Activated CD4-positive, alpha-beta T cell treated with anti-CD3 and anti-CD28 coated beads, Interleukin-2, amount 10 ng/mL, durations not matched to agents 7 days and 5 days (primary cell): ENCODE measurements around the gene GRB2. TPM values are rescaled to one million over a fixed set of nuclear protein-coding genes. Genes with fewer than 3 reads are reported as not detected.
"Not testable (repeated sequence)": the region's sequence is repeated elsewhere in the genome, so short reads cannot be mapped to it uniquely, and the experiment has no call there.

Experiments used
- CTCF ChIA-PET: fragments of 350-600 bp; sonication (Branson Sonifier 250); formaldehyde crosslinking; loops from one replicate; lab custom pipeline; 2021; ENCODE audit warnings: antibody characterized with exemption; lab: Charles Lee
- POLR2A ChIA-PET: fragments of 350-600 bp; sonication (Branson Sonifier 250); formaldehyde crosslinking; loops from one replicate; lab custom pipeline; 2021; ENCODE audit warnings: antibody characterized with exemption; lab: Charles Lee
- DNase-seq: peaks from one replicate; pipeline ENCODE4 v3.0.0-alpha.2; 2020
- H3K27ac Mint-ChIP-seq: one replicate; pipeline ENCODE4 v1.8.0; 2021; ENCODE audit warnings: mild to moderate bottlenecking, moderate library complexity, mixed read lengths
- H3K27me3 Mint-ChIP-seq: one replicate; pipeline ENCODE4 v1.8.0; 2021; ENCODE audit warnings: mixed read lengths
- H3K36me3 Mint-ChIP-seq: one replicate; pipeline ENCODE4 v1.8.0; 2021; ENCODE audit warnings: low read depth, mixed read lengths
- H3K4me1 Mint-ChIP-seq: one replicate; pipeline ENCODE4 v1.8.0; 2021; ENCODE audit warnings: mixed read lengths
- H3K4me3 Mint-ChIP-seq: one replicate; pipeline ENCODE4 v1.8.0; 2021; ENCODE audit warnings: mild to moderate bottlenecking, moderate library complexity, mixed read lengths
- H3K9me3 Mint-ChIP-seq: one replicate; pipeline ENCODE4 v1.8.0; 2021; ENCODE audit warnings: mixed read lengths
- total RNA-seq, 2 experiments: library from RNA; stranded (reverse); gene quantifications; one replicate each; pipeline ENCODE4 v1.2.3, GENCODE V29; 2021

The GRB2 gene
- total RNA-seq, 2 experiments from 2014 or later, result 136 to 150 TPM

DNA sequence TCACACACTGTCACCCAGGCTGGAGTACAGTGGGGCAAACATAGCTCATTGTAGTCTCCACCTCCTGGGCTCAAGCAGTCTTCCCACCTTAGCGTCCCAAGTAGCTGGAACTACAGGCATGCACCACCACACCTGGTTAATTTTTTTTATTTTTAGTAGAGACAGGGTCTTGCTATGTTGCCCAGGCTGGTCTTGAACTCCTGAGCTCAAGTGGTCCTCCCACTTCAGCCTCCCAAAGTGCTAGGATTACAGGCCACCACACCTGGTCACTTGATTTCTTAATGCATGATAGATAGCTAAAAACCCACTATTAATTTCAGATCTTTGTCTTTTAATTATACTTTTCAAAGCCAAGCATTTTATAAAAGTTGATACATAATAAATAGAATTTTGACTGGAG, 26.1 kb downstream of the GRB2 start:
- ChIA-PET CTCF (interaction anchor here (0.7 to 4.1 kb wide), 7 partner anchors 14 to 608 kb away, joined by 3 to 13 read pairs (median 4); partner anchors contain the start of gene MIF4GD), POLR2A (interaction anchor here (0.7 kb wide), 1 partner anchor 38 kb away, joined by 4 read pairs; no protein-coding TSS in a partner anchor)
- Mint-ChIP-seq H3K36me3 (peaks cover 24% of the 10 kb centered on the region), H3K4me1 (peaks cover 38% of the 10 kb centered on the region)
- H3K9me3 Mint-ChIP-seq, H3K27ac Mint-ChIP-seq, H3K27me3 Mint-ChIP-seq, H3K4me3 Mint-ChIP-seq, DNase-seq: not testable (repeated sequence)

DNA sequence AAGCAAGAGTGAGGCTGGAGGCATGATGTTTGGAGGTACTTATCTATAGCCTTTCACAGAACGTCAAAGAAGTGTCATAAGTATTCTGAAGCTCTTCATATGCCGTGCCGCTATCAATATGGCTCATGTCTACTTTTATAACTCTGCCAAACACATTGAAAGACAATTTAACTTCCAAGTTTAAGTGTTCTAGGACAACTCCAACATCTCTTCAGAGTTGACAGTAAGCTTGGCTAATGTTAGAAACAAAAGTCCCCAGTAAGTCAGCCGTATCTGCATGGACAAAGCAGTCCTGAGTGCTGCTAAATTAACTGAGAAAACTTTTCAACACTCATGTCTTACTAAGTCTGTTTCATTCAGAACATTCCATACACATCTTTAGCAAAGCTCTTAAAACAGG, 32.2 kb downstream of the GRB2 start:
- no peak for DNase-seq
- H3K4me3 Mint-ChIP-seq, result no peak overlapping the region
- H3K27me3 Mint-ChIP-seq, result no peaks in the 10 kb centered on the region
- no peaks in the 10 kb centered on the region for H3K9me3 Mint-ChIP-seq
- POLR2A ChIA-PET, result no interaction called here
- H3K27ac Mint-ChIP-seq, result no peak overlapping the region
- CTCF ChIA-PET, result interaction anchor here (0.6 to 1.8 kb wide), 3 partner anchors 10 to 49 kb away, joined by 3 to 5 read pairs (median 3); no protein-coding TSS in a partner anchor
- peaks cover 55% of the 10 kb centered on the region for H3K4me1 Mint-ChIP-seq
- H3K36me3 Mint-ChIP-seq, result peaks cover 34% of the 10 kb centered on the region

DNA sequence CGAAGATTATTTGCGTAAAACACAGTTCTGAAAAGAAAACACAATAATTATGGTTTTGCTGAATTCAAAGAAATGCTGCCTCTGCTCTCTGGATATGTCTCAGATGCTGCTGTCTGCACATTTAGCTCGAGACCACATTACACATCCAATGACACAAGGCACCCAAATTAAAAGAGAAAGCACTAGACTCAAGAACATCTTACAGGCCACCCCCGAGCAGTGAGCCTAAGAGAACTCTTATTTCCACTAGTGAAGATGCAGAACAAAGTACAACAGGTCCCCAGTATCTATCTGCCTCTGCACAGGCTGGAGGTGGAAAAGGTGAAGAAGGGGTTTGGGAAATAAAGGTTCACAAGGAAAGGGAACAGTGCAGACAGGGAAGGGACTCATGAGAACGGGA, 33.5 kb downstream of the GRB2 start:
- no peaks in the 10 kb centered on the region for H3K9me3 Mint-ChIP-seq
- peaks cover 28% of the 10 kb centered on the region for H3K36me3 Mint-ChIP-seq
- POLR2A ChIA-PET, result interaction anchor here (0.5 kb wide), 1 partner anchor 41 kb away, joined by 3 read pairs; no protein-coding TSS in a partner anchor
- H3K27me3 Mint-ChIP-seq, result no peaks in the 10 kb centered on the region
- peak overlapping the region; percentile 9 for H3K4me3 Mint-ChIP-seq
- CTCF ChIA-PET, result interaction anchor here (0.7 to 0.9 kb wide), 2 partner anchors 8 to 34 kb away, joined by 3 read pairs; no protein-coding TSS in a partner anchor
- H3K4me1 Mint-ChIP-seq, result peaks cover 59% of the 10 kb centered on the region
- H3K27ac Mint-ChIP-seq, result peak overlapping the region; percentile 75
- DNase-seq, result peak; percentile 32

DNA sequence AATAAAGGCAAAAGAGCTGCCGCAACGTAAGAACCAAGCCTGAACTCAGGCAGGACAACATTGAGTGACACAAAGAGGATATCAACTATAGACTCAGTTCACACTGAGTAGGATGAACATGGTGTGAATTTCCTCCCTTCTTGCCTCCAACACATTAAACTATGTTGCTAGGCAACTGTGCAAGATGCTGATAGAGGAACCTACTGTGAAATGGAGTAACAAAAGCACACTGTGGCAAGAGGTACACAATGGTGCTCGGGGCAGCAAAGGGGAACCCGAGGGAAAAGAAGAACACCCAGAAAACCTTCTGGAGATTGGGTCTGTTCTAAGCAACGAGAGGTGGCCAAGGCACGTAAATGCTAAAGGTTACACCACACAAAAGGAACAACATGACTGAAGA, 34.1 kb downstream of the GRB2 start:
- peak; percentile 11 for DNase-seq
- ChIA-PET CTCF (no interaction called here), POLR2A (no interaction called here)
- H3K36me3 Mint-ChIP-seq, result peaks cover 27% of the 10 kb centered on the region
- no peak overlapping the region for H3K4me3 Mint-ChIP-seq
- peaks cover 65% of the 10 kb centered on the region for H3K4me1 Mint-ChIP-seq
- no peaks in the 10 kb centered on the region for H3K27me3 Mint-ChIP-seq
- peak overlapping the region; percentile 59 for H3K27ac Mint-ChIP-seq
- H3K9me3 Mint-ChIP-seq, result no peaks in the 10 kb centered on the region

DNA sequence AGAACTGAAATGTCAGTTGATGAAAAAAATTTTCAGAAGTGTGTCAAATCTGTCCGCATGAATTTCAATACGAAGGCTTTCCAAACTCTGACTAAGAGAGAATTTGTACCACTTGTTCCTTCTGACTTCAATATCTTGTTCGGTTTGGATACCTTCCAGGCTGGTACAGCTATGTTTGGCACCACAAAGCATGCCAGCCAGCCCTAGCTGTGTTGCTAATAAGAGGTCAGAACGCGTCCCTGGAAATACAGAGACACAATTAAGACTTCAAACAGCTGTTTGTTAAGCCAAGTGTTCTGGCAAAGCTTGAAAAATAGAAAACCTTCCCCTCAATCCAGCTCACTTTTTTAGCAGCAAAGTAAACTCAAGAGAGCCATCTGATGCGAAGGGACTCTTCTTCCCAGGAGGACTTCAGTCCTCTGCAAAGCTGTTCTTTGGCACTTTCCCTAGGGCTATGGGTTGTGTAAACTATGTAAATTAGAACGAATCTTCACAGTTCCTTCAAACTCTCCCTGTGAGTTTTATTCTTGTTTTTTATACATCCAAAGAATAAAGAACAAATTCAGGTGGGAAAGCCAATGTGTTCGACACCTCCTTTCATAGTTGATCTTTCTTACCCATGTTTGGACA, 35.1 kb downstream of the GRB2 start:
- ChIA-PET POLR2A (no interaction called here), CTCF (interaction anchor here (0.6 to 0.7 kb wide), 2 partner anchors 22 to 23 kb away, joined by 3 read pairs; no protein-coding TSS in a partner anchor)
- Mint-ChIP-seq H3K36me3 (peaks cover 23% of the 10 kb centered on the region), H3K27me3 (no peaks in the 10 kb centered on the region), H3K4me3 (no peak overlapping the region), H3K27ac (no peak overlapping the region), H3K4me1 (peaks cover 73% of the 10 kb centered on the region), H3K9me3 (no peaks in the 10 kb centered on the region)
- no peak for DNase-seq

- H3K4me1 Mint-ChIP-seq, result peaks cover 81% of the 10 kb centered on the region
- POLR2A ChIA-PET, result interaction anchor here (0.7 kb wide), 1 partner anchor 129 kb away, joined by 3 read pairs; no protein-coding TSS in a partner anchor
- H3K36me3 Mint-ChIP-seq, result peaks cover 12% of the 10 kb centered on the region
- CTCF ChIA-PET, result interaction anchor here (1.3 to 1.9 kb wide), 3 partner anchors 9 to 19 kb away, joined by 3 to 7 read pairs (median 3); no protein-coding TSS in a partner anchor
- DNase-seq, H3K27me3 Mint-ChIP-seq, H3K4me3 Mint-ChIP-seq, H3K9me3 Mint-ChIP-seq, H3K27ac Mint-ChIP-seq: not testable (repeated sequence)
These were observed 37.4 kb downstream of the GRB2 start for GRCh38 chr17:75367838-75368789.

- Mint-ChIP-seq H3K36me3 (peaks cover 10% of the 10 kb centered on the region), H3K27ac (no peak overlapping the region), H3K4me3 (no peak overlapping the region), H3K9me3 (no peaks in the 10 kb centered on the region), H3K27me3 (no peaks in the 10 kb centered on the region), H3K4me1 (peaks cover 81% of the 10 kb centered on the region)
- no peak for DNase-seq
- ChIA-PET CTCF (no interaction called here), POLR2A (no interaction called here)
These were observed 38.2 kb downstream of the GRB2 start for GRCh38 chr17:75367312-75367711.

DNA sequence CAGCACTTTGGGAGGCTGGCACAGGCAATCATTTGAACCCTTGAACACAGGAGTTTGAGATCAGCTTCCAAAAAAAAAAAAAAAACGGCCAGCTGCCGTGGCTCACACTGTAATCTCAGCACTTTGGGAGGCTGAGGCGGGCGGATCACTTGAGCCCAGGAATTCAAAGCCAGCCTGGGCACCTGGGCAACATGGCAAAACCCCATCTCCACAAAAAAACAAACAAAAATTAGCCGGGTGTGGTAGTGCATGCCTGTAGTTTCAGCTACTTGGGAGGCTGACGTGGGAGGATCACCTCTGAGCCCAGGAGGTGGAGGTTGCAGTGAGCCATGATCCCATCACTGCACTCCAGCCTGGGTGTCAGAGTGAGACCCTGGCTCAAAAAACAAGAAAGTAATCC, 39.0 kb downstream of the GRB2 start:
- Mint-ChIP-seq H3K4me1 (peaks cover 80% of the 10 kb centered on the region), H3K27me3 (no peaks in the 10 kb centered on the region), H3K9me3 (no peaks in the 10 kb centered on the region), H3K36me3 (peaks cover 10% of the 10 kb centered on the region), H3K4me3 (no peak overlapping the region), H3K27ac (no peak overlapping the region)
- ChIA-PET CTCF (interaction anchor here (0.6 to 1.1 kb wide), 2 partner anchors 150 to 470 kb away, joined by 3 read pairs; partner anchors contain the start of gene TSEN54), POLR2A (no interaction called here)
- DNase-seq, result no peak

DNA sequence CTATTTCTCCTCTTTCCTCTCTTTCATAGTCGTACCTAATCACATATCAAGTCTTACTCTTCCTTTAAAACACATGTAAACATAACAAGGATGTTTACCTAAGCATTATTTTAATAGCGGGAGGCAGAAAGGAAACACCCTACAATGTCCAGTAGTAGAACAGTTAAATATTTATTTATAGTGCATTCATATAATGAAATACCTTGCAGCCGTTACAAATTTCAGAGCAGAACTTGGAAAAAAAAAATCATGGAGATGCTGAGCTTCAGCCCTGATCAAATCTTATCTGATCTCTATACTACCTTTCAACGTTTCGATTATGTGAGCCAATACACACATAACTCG, 39.6 kb downstream of the GRB2 start:
- no peaks in the 10 kb centered on the region for H3K9me3 Mint-ChIP-seq
- ChIA-PET POLR2A (no interaction called here), CTCF (interaction anchor here (0.6 to 1.1 kb wide), 2 partner anchors 151 to 471 kb away, joined by 3 read pairs; partner anchors contain the start of gene TSEN54)
- H3K4me1 Mint-ChIP-seq, result peaks cover 82% of the 10 kb centered on the region
- peaks cover 9% of the 10 kb centered on the region for H3K36me3 Mint-ChIP-seq
- H3K4me3 Mint-ChIP-seq, result no peak overlapping the region
- no peak overlapping the region for H3K27ac Mint-ChIP-seq
- no peaks in the 10 kb centered on the region for H3K27me3 Mint-ChIP-seq
- DNase-seq, result no peak

DNA sequence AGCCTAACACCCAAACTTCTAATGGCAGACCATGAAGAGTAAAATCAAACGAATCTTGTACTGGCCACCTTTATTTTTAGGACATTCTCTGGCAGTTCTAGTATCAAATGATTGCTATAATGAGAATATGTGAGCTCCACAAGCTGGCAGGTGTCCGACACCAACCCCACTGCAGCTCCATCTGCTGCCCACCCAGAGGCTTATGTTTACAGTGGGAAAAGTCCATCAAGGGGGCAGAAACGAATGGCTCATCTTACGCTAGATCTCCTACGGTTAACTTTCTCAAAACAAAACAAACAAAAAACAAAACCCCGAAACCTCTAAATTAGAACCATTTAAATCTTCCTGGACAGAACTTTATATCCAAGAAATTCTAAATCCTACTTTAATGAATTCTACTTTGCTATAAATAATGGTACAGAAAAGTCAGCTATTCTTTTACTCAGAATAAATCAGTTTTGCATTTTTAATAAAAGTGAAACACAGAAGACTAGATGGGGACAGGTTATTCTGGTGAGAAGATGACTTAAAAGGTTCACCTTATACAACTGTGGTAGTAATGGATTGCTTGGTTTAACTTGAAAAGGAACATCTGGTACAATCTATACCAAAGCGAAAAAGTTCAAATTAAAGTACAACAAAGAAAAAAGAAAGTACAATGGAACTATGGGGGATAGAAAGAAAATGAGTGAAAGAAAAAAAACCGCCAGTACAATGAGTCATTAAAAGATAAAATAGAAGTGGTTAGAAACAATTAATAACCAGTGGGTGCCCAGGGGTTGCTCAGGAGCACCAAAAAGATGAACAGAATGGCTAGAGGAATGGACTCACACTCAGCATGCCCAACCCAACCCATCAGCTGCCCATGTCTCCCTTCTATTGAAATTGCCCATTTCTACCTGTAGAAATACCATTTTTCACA, 40.2 kb downstream of the GRB2 start:
- Mint-ChIP-seq H3K4me1 (peaks cover 86% of the 10 kb centered on the region), H3K27ac (no peak overlapping the region), H3K9me3 (no peaks in the 10 kb centered on the region), H3K36me3 (peaks cover 9% of the 10 kb centered on the region), H3K27me3 (no peaks in the 10 kb centered on the region), H3K4me3 (no peak overlapping the region)
- ChIA-PET CTCF (interaction anchor here (1.1 kb wide), 1 partner anchor 42 kb away, joined by 3 read pairs; no protein-coding TSS in a partner anchor), POLR2A (no interaction called here)
- DNase-seq, result no peak

DNA sequence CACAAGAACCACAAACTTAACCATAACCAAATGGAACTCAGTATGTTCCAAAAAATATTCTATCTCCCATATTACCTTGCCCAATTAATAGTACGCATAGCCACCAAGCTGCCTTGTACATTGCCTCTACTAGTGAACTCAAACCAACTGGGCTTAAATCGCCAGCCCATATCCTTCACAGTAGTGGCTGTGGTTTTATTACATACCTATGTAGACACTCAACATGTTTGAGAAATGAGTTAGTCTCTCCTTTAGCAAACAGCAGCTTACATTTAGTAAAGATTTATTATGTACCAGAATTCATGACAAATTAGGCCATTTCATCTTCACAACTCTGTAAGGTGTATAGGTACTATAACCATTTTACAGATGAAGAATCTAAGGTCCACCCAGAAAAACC, 41.4 kb downstream of the GRB2 start:
- CTCF ChIA-PET, result interaction anchor here (0.9 to 1.1 kb wide), 3 partner anchors 14 to 41 kb away, joined by 3 to 4 read pairs (median 3); no protein-coding TSS in a partner anchor
- Mint-ChIP-seq H3K9me3 (no peaks in the 10 kb centered on the region), H3K36me3 (peaks cover 9% of the 10 kb centered on the region), H3K27ac (no peak overlapping the region), H3K27me3 (no peaks in the 10 kb centered on the region), H3K4me3 (no peak overlapping the region), H3K4me1 (peaks cover 87% of the 10 kb centered on the region)
- POLR2A ChIA-PET, result no interaction called here
- no peak for DNase-seq

DNA sequence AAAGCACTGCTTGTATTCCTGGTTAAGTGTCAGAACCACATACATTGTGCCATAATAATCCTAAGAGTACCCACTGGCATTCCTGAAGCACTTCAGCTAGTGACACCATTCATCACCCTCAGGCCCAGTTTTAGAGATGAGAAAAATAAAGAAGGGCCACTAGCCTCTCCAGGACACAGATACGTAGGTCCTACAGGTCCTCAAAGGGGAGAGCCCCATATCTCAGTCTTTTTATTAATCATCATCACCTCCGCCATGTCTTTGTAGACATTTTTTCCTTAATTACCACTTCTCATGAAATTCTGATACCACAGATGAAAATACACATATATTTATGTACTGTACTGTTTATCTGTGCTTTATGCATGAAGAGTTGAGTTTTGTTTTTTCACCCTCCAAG, 43.5 kb downstream of the GRB2 start:
- H3K4me3 Mint-ChIP-seq, result no peak overlapping the region
- H3K27ac Mint-ChIP-seq, result no peak overlapping the region

More for the DNA sequence above, 43.5 kb downstream of the GRB2 start:
- Mint-ChIP-seq H3K9me3 (no peaks in the 10 kb centered on the region), H3K36me3 (peaks cover 17% of the 10 kb centered on the region), H3K4me1 (peaks cover 80% of the 10 kb centered on the region), H3K27me3 (no peaks in the 10 kb centered on the region)
- ChIA-PET POLR2A (no interaction called here), CTCF (interaction anchor here (0.6 to 1.3 kb wide), 2 partner anchors 11 to 46 kb away, joined by 3 read pairs; no protein-coding TSS in a partner anchor)
- no peak for DNase-seq
